Epithelial cell of proximal tubule (primary cell): ENCODE measurements around the gene NFKBIZ. TPM values are rescaled to one million over a fixed set of nuclear protein-coding genes. Genes with fewer than 3 reads are reported as not detected.
A peak's percentile ranks its signal among the peaks of the same experiment; 100 is the strongest.
"Not testable (repeated sequence)": the region's sequence is repeated elsewhere in the genome, so short reads cannot be mapped to it uniquely, and the experiment has no call there.

ENCODE experiments used
- DNase-seq: peaks from one replicate; pipeline ENCODE4 v3.0.0-alpha.2; 2011; ENCODE audit warnings: low read depth
- H3K4me3 ChIP-seq: 2 replicates; pipeline ENCODE4 v1.5.1; 2011; ENCODE audit warnings: low read depth, mild to moderate bottlenecking, low read length
- total RNA-seq: library from RNA; depleted of rRNA; stranded (reverse); fragments of >200 nt; gene quantifications from 2 replicates; pipeline ENCODE4 v1.2.3, GENCODE V29; 2015
- TF ChIP-seq, protein P1 (sequence below): conservative IDR thresholded peaks from 2 replicates; pipeline ENCODE4 v1.5.1; 2012; ENCODE audit warnings: low read depth, mild to moderate bottlenecking, low read length

The NFKBIZ gene
- total RNA-seq, 1 donor from 2014 or later = 140 TPM

DNA sequence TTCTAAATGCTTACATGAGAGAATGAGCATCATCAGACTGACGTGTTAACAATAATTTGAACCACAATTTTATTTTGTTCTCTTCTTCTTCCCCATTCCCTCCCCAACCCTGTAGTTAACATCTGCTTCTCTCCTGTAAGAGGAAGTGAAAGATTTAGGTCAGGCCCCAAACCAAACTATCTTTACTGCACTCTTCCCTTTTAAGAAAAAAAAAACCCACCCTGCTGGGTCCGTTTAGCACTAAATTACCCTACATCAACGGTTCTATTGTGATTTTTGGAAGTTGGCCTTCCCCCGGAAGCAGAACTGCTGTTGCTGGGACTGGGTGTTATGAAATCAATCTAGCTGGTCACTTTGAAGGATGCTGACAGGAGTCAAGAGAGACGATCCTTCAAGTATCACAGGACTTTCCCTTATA lies 49.4 kb downstream of the NFKBIZ start:
- DNase-seq = no peak
- TF ChIP-seq, protein P1, sequence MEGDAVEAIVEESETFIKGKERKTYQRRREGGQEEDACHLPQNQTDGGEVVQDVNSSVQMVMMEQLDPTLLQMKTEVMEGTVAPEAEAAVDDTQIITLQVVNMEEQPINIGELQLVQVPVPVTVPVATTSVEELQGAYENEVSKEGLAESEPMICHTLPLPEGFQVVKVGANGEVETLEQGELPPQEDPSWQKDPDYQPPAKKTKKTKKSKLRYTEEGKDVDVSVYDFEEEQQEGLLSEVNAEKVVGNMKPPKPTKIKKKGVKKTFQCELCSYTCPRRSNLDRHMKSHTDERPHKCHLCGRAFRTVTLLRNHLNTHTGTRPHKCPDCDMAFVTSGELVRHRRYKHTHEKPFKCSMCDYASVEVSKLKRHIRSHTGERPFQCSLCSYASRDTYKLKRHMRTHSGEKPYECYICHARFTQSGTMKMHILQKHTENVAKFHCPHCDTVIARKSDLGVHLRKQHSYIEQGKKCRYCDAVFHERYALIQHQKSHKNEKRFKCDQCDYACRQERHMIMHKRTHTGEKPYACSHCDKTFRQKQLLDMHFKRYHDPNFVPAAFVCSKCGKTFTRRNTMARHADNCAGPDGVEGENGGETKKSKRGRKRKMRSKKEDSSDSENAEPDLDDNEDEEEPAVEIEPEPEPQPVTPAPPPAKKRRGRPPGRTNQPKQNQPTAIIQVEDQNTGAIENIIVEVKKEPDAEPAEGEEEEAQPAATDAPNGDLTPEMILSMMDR = no peak

DNA sequence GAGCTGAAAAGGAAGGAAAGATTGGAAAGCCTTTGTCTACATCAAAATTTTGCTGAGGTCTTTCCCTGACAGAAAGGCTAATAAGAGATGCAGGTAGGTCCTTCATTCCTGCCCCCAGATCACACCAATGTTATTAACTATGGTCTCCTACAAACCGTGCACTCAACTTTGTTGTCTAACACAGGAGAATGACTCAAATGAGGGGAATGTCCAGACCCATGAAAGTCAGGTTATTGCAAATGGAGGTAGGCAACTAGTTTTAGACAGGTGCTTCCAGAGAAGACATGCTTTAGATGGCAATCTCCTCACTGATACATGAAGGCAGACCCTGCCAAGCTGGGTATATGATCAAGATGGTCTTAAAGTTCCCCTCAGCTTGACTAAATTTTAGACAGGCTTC lies 51.0 kb downstream of the NFKBIZ start:
- no peak overlapping the region for H3K4me3 ChIP-seq
- TF ChIP-seq, protein P1 = no peak
- DNase-seq = no peak

More for the DNA sequence above, 49.4 kb downstream of the NFKBIZ start:
- no peak overlapping the region for H3K4me3 ChIP-seq

DNA sequence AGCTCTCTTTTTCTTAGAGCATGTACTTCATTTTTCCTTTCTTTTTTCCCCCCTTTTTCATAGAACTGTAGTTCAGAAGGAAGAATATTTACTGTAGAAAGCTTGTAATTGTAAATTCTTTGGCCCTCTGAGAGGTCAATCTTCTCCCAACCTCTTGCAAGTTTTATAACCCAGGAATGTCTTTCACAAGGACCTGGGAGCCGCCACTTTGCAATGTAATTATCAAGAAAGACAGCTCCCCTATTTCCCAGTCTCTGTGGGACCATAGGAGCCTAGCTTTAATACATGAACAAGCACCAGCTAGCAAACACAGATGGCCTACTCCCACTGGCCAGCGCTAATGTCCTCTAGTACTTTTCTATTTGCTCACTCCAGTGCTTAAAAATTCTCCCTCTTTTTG lies 51.4 kb downstream of the NFKBIZ start:
- TF ChIP-seq, protein P1 = no peak
- H3K4me3 ChIP-seq = no peak overlapping the region
- DNase-seq = no peak

DNA sequence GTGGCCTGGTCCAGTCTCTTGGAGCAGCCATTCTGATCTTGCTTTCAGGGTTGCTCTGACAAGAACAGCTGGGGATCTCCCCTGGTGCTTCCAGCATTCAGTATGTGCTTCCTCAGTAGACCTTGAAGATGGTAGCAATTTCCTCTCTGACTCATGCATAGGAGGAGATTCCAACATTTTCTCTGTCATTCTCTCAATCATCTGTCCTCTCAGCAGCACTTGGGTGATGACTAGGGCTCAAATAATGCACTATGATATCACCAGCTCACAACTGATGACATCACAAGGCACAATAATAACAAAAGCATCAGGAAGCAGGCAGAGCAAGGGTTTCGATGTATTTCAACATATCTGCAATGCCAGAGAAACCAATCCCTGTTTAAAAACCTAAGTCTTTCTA lies 52.7 kb downstream of the NFKBIZ start:
- H3K4me3 ChIP-seq = no peak overlapping the region
- TF ChIP-seq, protein P1 = no peak
- DNase-seq = peak; percentile 100

DNA sequence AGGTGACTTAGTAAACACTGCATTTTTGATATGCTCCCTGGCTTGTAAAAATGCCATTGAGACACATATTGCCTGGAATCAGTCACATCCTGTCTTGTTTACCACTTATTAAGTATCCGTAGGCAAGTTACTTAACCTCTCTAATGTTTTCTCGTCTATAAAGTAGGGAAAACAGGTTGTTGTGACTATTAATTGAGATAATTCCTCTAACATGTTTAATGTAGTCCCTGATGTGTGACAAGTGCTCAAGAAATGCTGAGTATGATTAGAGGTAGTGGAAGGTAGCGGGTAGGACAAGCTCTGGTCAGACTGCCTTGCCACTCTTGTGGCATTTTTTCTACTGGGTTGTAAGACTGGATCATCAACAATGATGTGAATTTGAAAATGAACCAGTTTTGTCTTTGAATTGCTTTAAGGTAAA lies 54.1 kb downstream of the NFKBIZ start:
- TF ChIP-seq, protein P1 = no peak
- DNase-seq = peak; percentile 81
- H3K4me3 ChIP-seq = no peak overlapping the region

DNA sequence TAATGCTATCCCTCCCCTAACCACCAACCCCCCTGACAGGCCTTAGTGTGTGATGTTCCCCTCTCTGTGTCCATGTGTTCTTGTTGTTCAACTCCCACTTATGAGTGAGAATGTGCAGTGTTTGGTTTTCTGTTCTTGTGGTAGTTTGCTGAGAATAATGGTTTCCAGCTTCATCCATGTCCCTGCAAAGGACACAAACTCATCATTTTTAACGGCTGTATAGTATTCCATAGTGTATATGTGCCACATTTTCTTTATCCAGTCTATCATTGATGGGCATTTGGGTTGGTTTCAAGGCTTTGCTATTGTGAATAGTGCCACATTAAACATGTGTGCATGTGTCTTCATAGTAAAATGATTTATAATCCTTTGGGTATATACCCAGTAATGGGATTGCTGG lies 56.3 kb downstream of the NFKBIZ start:
- not testable (repeated sequence) for H3K4me3 ChIP-seq, DNase-seq

Other genes starting within 250 kb of the NFKBIZ start
- 11.8 and 12.8 TPM in 2 replicates for gene ZBTB11, start 172.4 kb upstream of the NFKBIZ start, total RNA-seq
- gene RPL24, start 162.8 kb upstream of the NFKBIZ start, total RNA-seq = 2,026 and 2,298 TPM in 2 replicates
- 7.9 and 9.3 TPM in 2 replicates for gene CEP97, start 124.9 kb upstream of the NFKBIZ start, total RNA-seq
- 8.0 and 11.5 TPM in 2 replicates for gene NXPE3, start 70.3 kb upstream of the NFKBIZ start, total RNA-seq